Caco-2 (cell line): ENCODE measurements around the gene WNK2. TPM values are rescaled to one million over a fixed set of nuclear protein-coding genes. Genes with fewer than 3 reads are reported as not detected.

Experiments
- BruUV-seq: library from RNA; stranded (reverse); fragments of 400-500 nt; replicated peaks from 2 replicates; lab custom pipeline; 2021; lab: Mats Ljungman, UMichigan
- CTCF ChIA-PET: fragments of 300-600 bp; sonication (Branson Sonifier 250); formaldehyde crosslinking; loops from one replicate; lab custom pipeline; 2022; ENCODE audit warnings: antibody characterized with exemption; lab: Charles Lee
- POLR2A ChIA-PET: fragments of 300-600 bp; sonication (Branson Sonifier 250); formaldehyde crosslinking; loops from one replicate; lab custom pipeline; 2022; ENCODE audit warnings: antibody characterized with exemption; lab: Charles Lee
- DNase-seq, 2 experiments: peaks; one replicate each; pipeline versions ENCODE4 v3.0.0 to v3.0.0-alpha.2; 2020 to 2022
- H3K27me3 ChIP-seq: replicated peaks from 2 replicates; pipeline ENCODE4 v1.6.0; 2011; ENCODE audit warnings: low read length; ENCODE audit not compliant: control insufficient read depth, insufficient read depth
- H3K36me3 ChIP-seq: 2 replicates; pipeline ENCODE4 v1.5.1; 2011; ENCODE audit warnings: low read length; ENCODE audit not compliant: control insufficient read depth, insufficient read depth
- H3K4me1 ChIP-seq: fragments of 250-450 bp; sonication (Bioruptor Pico); 2 replicates; pipeline ENCODE4 v1.5.1; 2020; ENCODE audit warnings: mild to moderate bottlenecking
- H3K4me3 ChIP-seq: 2 replicates; pipeline ENCODE4 v1.5.1; 2011; ENCODE audit warnings: low read depth, mild to moderate bottlenecking, control low read depth, low read length
- H3K9me3 ChIP-seq: fragments of 250-450 bp; sonication (Bioruptor Pico); 2 replicates; pipeline ENCODE4 v1.5.1; 2020; ENCODE audit warnings: mild to moderate bottlenecking, moderate library complexity
- H3K27ac Mint-ChIP-seq: one replicate; pipeline ENCODE4 v1.8.0; 2022; ENCODE audit warnings: mixed read lengths; ENCODE audit not compliant: unreplicated experiment
- H3K27me3 Mint-ChIP-seq: one replicate; pipeline ENCODE4 v1.8.0; 2022; ENCODE audit warnings: mixed read lengths; ENCODE audit not compliant: insufficient read depth, unreplicated experiment
- H3K36me3 Mint-ChIP-seq: one replicate; pipeline ENCODE4 v1.8.0; 2022; ENCODE audit warnings: mild to moderate bottlenecking, mixed read lengths; ENCODE audit not compliant: insufficient read depth, unreplicated experiment
- H3K4me1 Mint-ChIP-seq: one replicate; pipeline ENCODE4 v1.8.0; 2022; ENCODE audit warnings: low read depth, mixed read lengths; ENCODE audit not compliant: unreplicated experiment
- H3K4me3 Mint-ChIP-seq: one replicate; pipeline ENCODE4 v1.8.0; 2022; ENCODE audit warnings: mild to moderate bottlenecking, moderate library complexity, mixed read lengths; ENCODE audit not compliant: unreplicated experiment
- H3K9me3 Mint-ChIP-seq: one replicate; pipeline ENCODE4 v1.8.0; 2022; ENCODE audit warnings: mixed read lengths; ENCODE audit not compliant: unreplicated experiment
- intact Hi-C: fragments of 100-400 bp; cut with micrococcal nuclease; formaldehyde crosslinking; loops from one replicate; pipeline ENCODE4 v1.10.0; 2022; ENCODE audit not compliant: unreplicated experiment
- total RNA-seq: library from RNA; stranded (reverse); gene quantifications from 2 replicates; pipeline ENCODE4 v1.2.3, GENCODE V29; 2022
- TF ChIP-seq, protein P1 (sequence below), 2 experiments: fragments of 200-600 bp in 1 of 2; IDR thresholded peaks; 1 replicate in 1 of 2; 2 replicates in 1 of 2; pipeline versions ENCODE4 v1.5.1 to v1.8.0; 2011 to 2022; ENCODE audit warnings: antibody characterized with exemption in 1 of 2, control low read depth in 1 of 2, inconsistent platforms in 1 of 2, low read depth in 1 of 2, low read length in 1 of 2, mild to moderate bottlenecking in 1 of 2, moderate library complexity in 1 of 2; ENCODE audit not compliant: insufficient read depth in 1 of 2, severe bottlenecking in 1 of 2, unreplicated experiment in 1 of 2

The WNK2 gene
- total RNA-seq, 1 experiment from 2014 or later, result 21.7 TPM

DNA sequence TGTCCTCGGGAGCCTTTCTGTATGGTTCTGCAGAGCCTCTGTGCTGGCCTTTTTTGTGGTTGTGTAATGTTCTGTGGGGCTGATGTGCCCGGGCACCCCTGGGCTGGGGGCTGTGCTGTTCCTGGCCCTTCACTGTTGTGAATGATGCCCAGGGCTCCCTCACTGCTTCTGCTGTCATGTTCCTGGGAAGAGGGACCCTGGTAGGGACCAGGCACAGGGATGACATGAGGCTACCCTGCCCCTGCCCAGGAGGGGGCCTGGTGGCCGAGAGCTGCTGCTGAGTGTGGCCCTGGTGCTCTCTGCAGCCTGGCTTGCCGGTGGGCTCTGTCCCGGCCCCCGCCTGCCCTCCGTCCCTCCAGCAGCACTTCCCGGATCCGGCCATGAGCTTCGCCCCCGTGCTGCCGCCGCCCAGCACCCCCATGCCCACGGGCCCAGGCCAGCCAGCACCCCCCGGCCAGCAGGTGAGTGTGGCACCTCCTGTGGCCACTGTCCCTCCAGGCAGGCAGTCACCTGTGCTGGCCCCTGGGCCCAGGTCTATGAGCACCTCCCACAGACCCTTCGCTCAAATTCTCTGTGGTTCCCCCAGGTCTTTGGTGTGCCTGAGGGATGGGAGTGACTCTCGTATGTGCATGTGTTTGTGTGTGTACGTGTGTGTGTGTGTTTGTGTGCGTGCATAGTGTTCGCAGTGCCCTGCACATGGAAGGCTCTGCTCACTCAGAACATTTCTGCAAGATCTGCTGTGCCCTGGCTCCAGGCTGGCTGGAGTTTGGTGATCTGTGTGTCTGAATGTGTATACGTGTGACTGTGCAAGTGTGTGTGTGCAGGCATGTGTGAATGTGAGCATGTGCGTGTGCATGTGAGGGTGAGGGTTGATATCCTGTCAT lies 72.3 kb downstream of the WNK2 start:
- Mint-ChIP-seq H3K4me1 (no peaks in the 10 kb centered on the region), H3K9me3 (no peaks in the 10 kb centered on the region), H3K27me3 (no peaks in the 10 kb centered on the region), H3K4me3 (no peak overlapping the region), H3K36me3 (no peaks in the 10 kb centered on the region), H3K27ac (no peak overlapping the region)
- H3K27me3 ChIP-seq, result no peaks in the 10 kb centered on the region
- H3K36me3 ChIP-seq, result no peaks in the 10 kb centered on the region
- ChIA-PET CTCF (no interaction called here), POLR2A (no interaction called here)
- no peak overlapping the region for H3K4me3 ChIP-seq
- intact Hi-C loops, result no loop called here
- H3K4me1 ChIP-seq, result no peaks in the 10 kb centered on the region
- no peaks in the 10 kb centered on the region for H3K9me3 ChIP-seq
- TF ChIP-seq, protein P1, sequence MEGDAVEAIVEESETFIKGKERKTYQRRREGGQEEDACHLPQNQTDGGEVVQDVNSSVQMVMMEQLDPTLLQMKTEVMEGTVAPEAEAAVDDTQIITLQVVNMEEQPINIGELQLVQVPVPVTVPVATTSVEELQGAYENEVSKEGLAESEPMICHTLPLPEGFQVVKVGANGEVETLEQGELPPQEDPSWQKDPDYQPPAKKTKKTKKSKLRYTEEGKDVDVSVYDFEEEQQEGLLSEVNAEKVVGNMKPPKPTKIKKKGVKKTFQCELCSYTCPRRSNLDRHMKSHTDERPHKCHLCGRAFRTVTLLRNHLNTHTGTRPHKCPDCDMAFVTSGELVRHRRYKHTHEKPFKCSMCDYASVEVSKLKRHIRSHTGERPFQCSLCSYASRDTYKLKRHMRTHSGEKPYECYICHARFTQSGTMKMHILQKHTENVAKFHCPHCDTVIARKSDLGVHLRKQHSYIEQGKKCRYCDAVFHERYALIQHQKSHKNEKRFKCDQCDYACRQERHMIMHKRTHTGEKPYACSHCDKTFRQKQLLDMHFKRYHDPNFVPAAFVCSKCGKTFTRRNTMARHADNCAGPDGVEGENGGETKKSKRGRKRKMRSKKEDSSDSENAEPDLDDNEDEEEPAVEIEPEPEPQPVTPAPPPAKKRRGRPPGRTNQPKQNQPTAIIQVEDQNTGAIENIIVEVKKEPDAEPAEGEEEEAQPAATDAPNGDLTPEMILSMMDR (IDR thresholded peaks at IDR 0.05; ENCODE audit: insufficient read depth in 1 of 2, low read depth in 1 of 2, low read length in 1 of 2, severe bottlenecking in 1 of 2, unreplicated experiment in 1 of 2), result no peak
- BruUV-seq, result no TSS peak
- DNase-seq, result no peak

- intact Hi-C loops, result no loop called here
Measured at GRCh38 chr9:93256878-93257807, 73.2 kb downstream of the WNK2 start.

More at GRCh38 chr9:93256878-93257807, 73.2 kb downstream of the WNK2 start:
- POLR2A ChIA-PET, result no interaction called here
- Histone ChIP-seq H3K4me3 (no peak overlapping the region), H3K4me1 (no peaks in the 10 kb centered on the region), H3K36me3 (no peaks in the 10 kb centered on the region), H3K27me3 (no peaks in the 10 kb centered on the region), H3K9me3 (no peaks in the 10 kb centered on the region)
- DNase-seq, result no peak
- TF ChIP-seq, protein P1 (IDR thresholded peaks at IDR 0.05; ENCODE audit: insufficient read depth in 1 of 2, low read depth in 1 of 2, low read length in 1 of 2, severe bottlenecking in 1 of 2, unreplicated experiment in 1 of 2), result no peak
- BruUV-seq, result no TSS peak
- H3K27ac Mint-ChIP-seq, result no peak overlapping the region
- CTCF ChIA-PET, result no interaction called here
- H3K9me3 Mint-ChIP-seq, result no peaks in the 10 kb centered on the region
- H3K4me1 Mint-ChIP-seq, result no peaks in the 10 kb centered on the region
- H3K27me3 Mint-ChIP-seq, result no peaks in the 10 kb centered on the region
- no peak overlapping the region for H3K4me3 Mint-ChIP-seq
- no peaks in the 10 kb centered on the region for H3K36me3 Mint-ChIP-seq
